ENCODE measurements around the gene CLSTN3. TPM values are rescaled to one million over a fixed set of nuclear protein-coding genes. Genes with fewer than 3 reads are reported as not detected.

CLSTN3 gene
- 9.3 and 20.7 TPM in 2 replicates for total RNA-seq

GRCh38 chr12:7129872-7130691 lies at the start of gene CLSTN3:
Gene CLSTN3, plus strand, starts transcription at chr12:7130371. Its CDS starts 278 bp downstream, at chr12:7130649.

GRCh38 chr12:7092229-7092985 lies 37.8 kb upstream of the CLSTN3 start, which contains the start of gene C1R:
Gene C1R, minus strand, starts transcription at chr12:7092445. Its CDS starts 57 bp downstream, at chr12:7092388.

GRCh38 chr12:7108796-7109571 lies 21.2 kb upstream of the CLSTN3 start, which contains the start of gene C1RL:
Gene C1RL, minus strand, starts transcription at chr12:7109214. Its CDS starts 34 bp downstream, at chr12:7109180.

GRCh38 chr12:7128681-7129286 lies 1.4 kb upstream of the CLSTN3 start, which contains the start of gene RBP5:
Gene RBP5, minus strand, starts transcription at chr12:7128889. Its CDS starts 114 bp downstream, at chr12:7128775.

GRCh38 chr12:7189398-7190267 lies 59.5 kb downstream of the CLSTN3 start, which contains the start of gene PEX5:
Gene PEX5, plus strand, starts transcription at chr12:7189686. Its CDS starts 692 bp downstream, at chr12:7190378.

Other genes starting within 250 kb of the CLSTN3 start
- 8.6 and 14.4 TPM in 2 replicates for gene LRRC23, start 225.5 kb upstream of the CLSTN3 start, total RNA-seq
- gene ENO2, start 215.8 kb upstream of the CLSTN3 start, total RNA-seq = 29.0 and 38.4 TPM in 2 replicates
- gene ATN1, start 202.4 kb upstream of the CLSTN3 start, total RNA-seq = 15.7 and 22.4 TPM in 2 replicates
- gene RNU7-1, start 186.6 kb upstream of the CLSTN3 start, total RNA-seq = not detected in 2 replicates
- gene C12orf57, start 186.3 kb upstream of the CLSTN3 start, total RNA-seq = 60.8 and 143 TPM in 2 replicates
- 0.11 TPM in 1 of 2 replicates, not detected in the other for gene PTPN6, start 179.0 kb upstream of the CLSTN3 start, total RNA-seq
- gene PHB2, start 159.7 kb upstream of the CLSTN3 start, total RNA-seq = 155 and 196 TPM in 2 replicates
- gene EMG1, start 159.5 kb upstream of the CLSTN3 start, total RNA-seq = 43.5 and 72.2 TPM in 2 replicates
- 7.2 and 7.7 TPM in 2 replicates for gene LPCAT3, start 111.9 kb upstream of the CLSTN3 start, total RNA-seq
- 72.8 and 248 TPM in 2 replicates for gene C1S, start 69.7 kb upstream of the CLSTN3 start, total RNA-seq
- 27.1 and 114 TPM in 2 replicates for gene C1R, start 37.9 kb upstream of the CLSTN3 start, total RNA-seq
- gene C1RL, start 21.2 kb upstream of the CLSTN3 start, total RNA-seq = 17.4 and 30.1 TPM in 2 replicates
- 0.12 TPM in 1 of 2 replicates, not detected in the other for gene RBP5, start 1.5 kb upstream of the CLSTN3 start, total RNA-seq
- gene PEX5, start 59.3 kb downstream of the CLSTN3 start, total RNA-seq = 30.1 and 31.9 TPM in 2 replicates
- gene ACSM4, start 173.7 kb downstream of the CLSTN3 start, total RNA-seq = not detected in 2 replicates

Measured in uterine smooth muscle cell (primary cell).